ENCODE measurements around the gene CLIP4.
"Not testable (repeated sequence)": the region's sequence is repeated elsewhere in the genome, so short reads cannot be mapped to it uniquely, and the experiment has no call there.

The CLIP4 gene

DNA sequence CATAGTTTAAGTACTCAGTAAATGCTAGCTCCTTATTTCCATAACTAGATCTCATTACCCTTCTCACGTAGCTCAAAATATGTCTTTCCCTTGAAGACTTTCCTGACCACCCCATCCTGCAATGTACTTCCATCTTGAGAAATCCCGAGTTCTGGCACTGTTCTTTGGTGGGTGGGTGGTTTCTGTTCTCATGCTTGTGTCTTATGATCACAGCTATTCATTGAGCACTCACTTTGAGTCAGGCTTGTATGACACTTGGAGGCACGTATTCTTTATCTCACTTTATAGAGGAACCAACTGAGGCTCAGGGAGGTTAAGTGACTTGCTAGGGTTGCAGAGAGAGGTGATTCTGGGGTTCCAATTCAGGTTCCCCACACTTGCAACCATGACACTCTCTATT lies 9.0 kb upstream of the CLIP4 start:
- no peaks in the 10 kb centered on the region for H3K4me1 ChIP-seq (ENCODE audit: control insufficient read depth, insufficient read depth, low read length)
- no peak overlapping the region for H3K4me3 ChIP-seq (ENCODE audit: low read depth, low read length)
- H3K36me3 ChIP-seq (ENCODE audit: control insufficient read depth, insufficient read depth, low read length), result no peaks in the 10 kb centered on the region
- peaks cover 3% of the 10 kb centered on the region for H3K27me3 ChIP-seq (ENCODE audit: control insufficient read depth, insufficient read depth, low read length)
- H3K9me3 ChIP-seq (ENCODE audit: control insufficient read depth, insufficient read depth, low read length), result no peaks in the 10 kb centered on the region
- H3K9ac ChIP-seq (ENCODE audit: low read depth, low read length), result no peak overlapping the region

DNA sequence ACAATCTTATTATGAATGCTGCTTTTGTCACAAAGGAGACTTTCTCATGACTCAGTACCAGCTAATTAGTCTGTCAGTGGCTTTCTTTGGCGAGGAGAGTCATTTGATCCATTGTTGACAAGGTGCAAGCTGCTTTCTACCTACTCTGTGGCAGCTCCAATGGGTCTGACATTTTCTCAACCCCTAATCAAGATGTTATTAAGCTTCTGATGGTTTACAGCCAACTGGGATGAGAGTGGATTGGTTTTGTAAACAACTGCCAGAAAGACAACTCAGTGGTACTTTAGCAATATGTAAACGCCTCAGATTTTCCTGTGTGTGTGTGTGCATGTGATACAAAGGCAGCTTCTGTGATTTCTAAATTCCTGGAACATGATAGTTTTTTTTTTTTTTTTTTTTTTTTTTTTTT lies 8.2 kb upstream of the CLIP4 start:
- Histone ChIP-seq H3K4me1 (ENCODE audit: control insufficient read depth, insufficient read depth, low read length) (no peaks in the 10 kb centered on the region), H3K4me3 (ENCODE audit: low read depth, low read length) (no peak overlapping the region), H3K27me3 (ENCODE audit: control insufficient read depth, insufficient read depth, low read length) (peaks cover 5% of the 10 kb centered on the region), H3K9me3 (ENCODE audit: control insufficient read depth, insufficient read depth, low read length) (no peaks in the 10 kb centered on the region), H3K9ac (ENCODE audit: low read depth, low read length) (no peak overlapping the region), H3K36me3 (ENCODE audit: control insufficient read depth, insufficient read depth, low read length) (no peaks in the 10 kb centered on the region)

DNA sequence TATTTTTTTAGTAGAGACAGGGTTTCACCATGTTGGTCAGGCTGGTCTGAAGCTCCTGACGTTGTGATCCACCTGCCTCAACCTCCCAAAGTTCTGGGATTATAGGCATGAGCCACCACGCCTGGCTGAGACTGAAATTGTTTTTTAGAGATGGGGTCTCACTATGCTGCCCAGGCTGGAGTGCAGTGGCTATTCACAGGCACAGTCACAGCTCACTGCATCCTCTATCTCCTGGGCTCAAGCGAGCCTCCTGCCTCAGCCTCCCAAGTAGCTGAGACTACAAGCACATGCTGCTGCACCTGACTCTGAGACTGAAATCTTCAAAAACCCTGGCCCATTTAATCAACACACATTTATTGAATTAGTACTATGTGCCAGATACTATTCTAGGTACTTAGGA lies 7.7 kb upstream of the CLIP4 start:
- H3K9me3 ChIP-seq (ENCODE audit: control insufficient read depth, insufficient read depth, low read length); H3K36me3 ChIP-seq (ENCODE audit: control insufficient read depth, insufficient read depth, low read length); H3K4me1 ChIP-seq (ENCODE audit: control insufficient read depth, insufficient read depth, low read length); H3K4me3 ChIP-seq (ENCODE audit: low read depth, low read length); H3K9ac ChIP-seq (ENCODE audit: low read depth, low read length): not testable (repeated sequence)
- peaks cover 10% of the 10 kb centered on the region for H3K27me3 ChIP-seq (ENCODE audit: control insufficient read depth, insufficient read depth, low read length)

DNA sequence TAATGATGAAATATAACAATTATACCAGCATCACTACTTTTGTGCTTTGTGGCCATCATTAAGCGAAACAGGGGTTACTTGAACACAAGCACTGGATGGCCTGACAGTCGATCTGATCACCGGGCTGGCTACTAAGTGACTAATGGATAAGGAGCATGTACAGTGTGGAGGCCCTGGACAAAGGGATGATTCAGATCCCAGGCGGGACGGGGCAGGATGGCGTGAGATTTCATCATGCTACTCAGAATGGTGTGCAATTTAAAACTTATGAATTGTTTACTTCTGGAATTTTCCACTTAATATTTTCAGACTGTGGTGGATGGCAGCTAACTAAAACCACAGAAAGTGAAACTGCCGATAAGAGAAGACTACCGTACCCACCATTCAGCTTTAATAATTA lies 7.0 kb upstream of the CLIP4 start:
- no peak overlapping the region for H3K4me3 ChIP-seq (ENCODE audit: low read depth, low read length)
- H3K27me3 ChIP-seq (ENCODE audit: control insufficient read depth, insufficient read depth, low read length), result peaks cover 17% of the 10 kb centered on the region
- no peaks in the 10 kb centered on the region for H3K9me3 ChIP-seq (ENCODE audit: control insufficient read depth, insufficient read depth, low read length)
- H3K4me1 ChIP-seq (ENCODE audit: control insufficient read depth, insufficient read depth, low read length), result no peaks in the 10 kb centered on the region
- H3K9ac ChIP-seq (ENCODE audit: low read depth, low read length), result no peak overlapping the region
- H3K36me3 ChIP-seq (ENCODE audit: control insufficient read depth, insufficient read depth, low read length), result no peaks in the 10 kb centered on the region

DNA sequence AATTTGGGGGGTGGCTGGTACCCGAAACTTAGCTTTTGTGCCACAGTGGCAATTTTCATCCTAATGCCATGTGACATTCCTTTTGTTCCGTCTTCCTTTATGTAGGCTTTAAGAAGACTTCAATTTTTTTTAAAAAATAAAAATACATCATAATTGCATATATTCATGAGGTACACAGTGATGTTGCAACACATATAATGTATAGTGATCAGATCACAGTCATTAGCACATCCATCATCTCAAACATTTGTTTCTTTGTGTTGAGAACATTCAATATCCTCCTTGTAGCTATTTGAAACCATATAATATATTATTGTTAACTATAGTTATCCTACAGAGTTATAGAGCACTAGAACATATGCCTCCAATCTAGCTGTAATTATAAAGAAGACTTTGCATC lies 6.0 kb upstream of the CLIP4 start:
- Histone ChIP-seq H3K9me3 (ENCODE audit: control insufficient read depth, insufficient read depth, low read length) (no peaks in the 10 kb centered on the region), H3K4me1 (ENCODE audit: control insufficient read depth, insufficient read depth, low read length) (no peaks in the 10 kb centered on the region), H3K4me3 (ENCODE audit: low read depth, low read length) (no peak overlapping the region), H3K36me3 (ENCODE audit: control insufficient read depth, insufficient read depth, low read length) (no peaks in the 10 kb centered on the region), H3K27me3 (ENCODE audit: control insufficient read depth, insufficient read depth, low read length) (peaks cover 27% of the 10 kb centered on the region), H3K9ac (ENCODE audit: low read depth, low read length) (no peak overlapping the region)

DNA sequence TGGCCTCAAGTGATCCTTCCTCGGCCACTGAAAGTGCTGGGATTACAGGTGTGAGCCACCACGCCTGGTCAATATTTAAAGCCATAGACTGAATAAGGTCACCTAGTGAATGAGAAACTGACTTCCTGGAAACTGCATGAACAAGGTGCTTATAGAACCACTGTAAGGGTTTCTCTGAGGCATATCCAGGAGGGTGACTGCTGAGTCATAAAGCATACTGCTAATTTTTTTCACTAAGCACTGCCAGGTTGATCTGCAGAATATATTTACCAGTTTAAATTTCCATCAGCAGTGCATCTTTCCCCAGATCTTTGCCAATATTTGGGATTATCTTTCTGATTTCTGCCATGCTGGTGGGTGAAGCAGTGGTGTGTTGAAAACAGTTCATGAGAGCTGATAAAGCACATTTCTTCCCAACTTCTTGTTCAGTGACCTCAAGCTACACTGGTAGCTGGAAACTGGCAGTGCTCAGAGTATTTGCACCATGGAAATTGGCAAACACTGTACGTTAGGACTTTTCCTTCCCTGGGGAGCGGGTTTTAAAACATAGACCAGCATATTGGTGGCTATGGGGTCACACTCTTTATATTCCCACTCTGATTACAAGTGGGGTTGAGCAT lies 4.2 kb upstream of the CLIP4 start:
- Histone ChIP-seq H3K4me3 (ENCODE audit: low read depth, low read length) (no peak overlapping the region), H3K27me3 (ENCODE audit: control insufficient read depth, insufficient read depth, low read length) (peaks cover 40% of the 10 kb centered on the region), H3K9me3 (ENCODE audit: control insufficient read depth, insufficient read depth, low read length) (no peaks in the 10 kb centered on the region), H3K9ac (ENCODE audit: low read depth, low read length) (no peak overlapping the region), H3K36me3 (ENCODE audit: control insufficient read depth, insufficient read depth, low read length) (no peaks in the 10 kb centered on the region), H3K4me1 (ENCODE audit: control insufficient read depth, insufficient read depth, low read length) (no peaks in the 10 kb centered on the region)

DNA sequence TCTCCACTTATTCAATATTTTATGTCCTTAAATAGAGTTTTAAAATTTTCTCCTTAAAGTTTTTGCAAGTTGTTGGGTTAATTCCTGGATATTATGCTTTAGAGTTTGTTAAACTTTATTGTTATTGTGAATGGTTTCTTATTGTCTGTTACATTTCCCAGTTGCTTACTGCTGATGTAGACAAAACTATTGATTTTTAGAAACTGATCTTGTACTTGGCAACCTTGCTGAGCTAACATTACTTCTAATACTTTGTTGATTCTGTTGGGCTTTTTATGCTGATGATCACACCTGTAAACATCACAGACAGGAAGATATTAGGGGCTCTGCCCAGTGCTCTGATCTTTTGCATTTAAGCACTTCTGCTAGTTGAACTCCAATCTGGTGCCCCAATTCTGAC lies 2.8 kb upstream of the CLIP4 start:
- Histone ChIP-seq H3K27me3 (ENCODE audit: control insufficient read depth, insufficient read depth, low read length) (peaks cover 53% of the 10 kb centered on the region), H3K36me3 (ENCODE audit: control insufficient read depth, insufficient read depth, low read length) (no peaks in the 10 kb centered on the region), H3K9ac (ENCODE audit: low read depth, low read length) (no peak overlapping the region), H3K9me3 (ENCODE audit: control insufficient read depth, insufficient read depth, low read length) (no peaks in the 10 kb centered on the region), H3K4me3 (ENCODE audit: low read depth, low read length) (no peak overlapping the region), H3K4me1 (ENCODE audit: control insufficient read depth, insufficient read depth, low read length) (no peaks in the 10 kb centered on the region)

DNA sequence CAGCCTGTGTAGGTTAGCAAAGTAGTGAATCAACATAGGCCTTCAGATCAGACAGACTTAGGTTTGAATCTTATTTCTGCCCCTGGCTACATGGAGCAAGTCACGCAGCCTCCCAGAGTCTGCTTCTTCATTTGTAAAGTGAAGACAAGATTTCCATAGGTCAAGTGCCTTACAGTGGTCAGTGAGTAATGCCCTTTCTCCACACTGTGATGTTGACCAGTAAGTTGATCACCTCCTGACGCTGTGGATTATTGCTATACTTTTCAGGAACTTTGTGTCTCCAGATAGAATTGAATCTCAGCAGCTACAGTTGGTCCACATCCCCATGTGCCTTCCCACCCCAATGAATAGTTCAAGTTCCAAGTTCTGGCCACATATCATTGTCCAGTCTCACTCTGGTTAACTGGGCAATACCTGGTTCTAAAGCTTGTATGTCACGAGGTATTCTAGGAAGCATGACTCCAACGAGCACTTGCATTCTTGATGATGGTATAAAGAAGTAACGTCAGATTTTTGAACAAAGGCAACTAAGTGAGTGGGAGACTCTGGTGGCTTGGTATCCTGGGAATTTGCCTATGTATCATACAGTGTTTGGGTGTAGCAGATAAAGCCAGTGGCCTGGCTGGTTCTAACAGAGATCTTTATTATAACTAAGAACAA lies 2.1 kb upstream of the CLIP4 start:
- no peaks in the 10 kb centered on the region for H3K36me3 ChIP-seq (ENCODE audit: control insufficient read depth, insufficient read depth, low read length)
- H3K9ac ChIP-seq (ENCODE audit: low read depth, low read length), result no peak overlapping the region
- H3K9me3 ChIP-seq (ENCODE audit: control insufficient read depth, insufficient read depth, low read length), result no peaks in the 10 kb centered on the region
- H3K27me3 ChIP-seq (ENCODE audit: control insufficient read depth, insufficient read depth, low read length), result peaks cover 60% of the 10 kb centered on the region
- no peaks in the 10 kb centered on the region for H3K4me1 ChIP-seq (ENCODE audit: control insufficient read depth, insufficient read depth, low read length)
- H3K4me3 ChIP-seq (ENCODE audit: low read depth, low read length), result no peak overlapping the region

DNA sequence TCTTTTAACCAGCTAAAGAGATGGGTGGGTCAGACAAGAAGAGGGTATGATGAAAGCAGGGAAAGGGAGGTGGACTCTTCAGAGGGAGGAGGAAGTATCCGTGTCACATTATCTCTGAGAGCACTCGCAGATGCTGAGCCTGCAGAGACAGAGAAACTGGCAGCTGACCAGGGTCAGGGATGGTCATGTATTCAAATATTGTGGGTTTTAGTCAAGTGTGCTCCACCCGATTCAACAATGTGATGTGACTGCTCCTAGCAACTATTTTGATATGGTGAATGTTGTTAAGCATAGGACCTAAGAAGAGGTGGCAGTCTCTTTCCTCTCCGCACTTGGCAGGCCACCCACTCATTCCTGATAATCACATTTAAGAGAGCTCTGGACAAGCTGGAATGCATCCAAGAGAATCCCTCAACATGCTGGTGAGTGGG lies 1.3 kb upstream of the CLIP4 start:
- no peak overlapping the region for H3K4me3 ChIP-seq (ENCODE audit: low read depth, low read length)
- no peak overlapping the region for H3K9ac ChIP-seq (ENCODE audit: low read depth, low read length)
- H3K4me1 ChIP-seq (ENCODE audit: control insufficient read depth, insufficient read depth, low read length), result no peaks in the 10 kb centered on the region
- no peaks in the 10 kb centered on the region for H3K9me3 ChIP-seq (ENCODE audit: control insufficient read depth, insufficient read depth, low read length)
- peaks cover 61% of the 10 kb centered on the region for H3K27me3 ChIP-seq (ENCODE audit: control insufficient read depth, insufficient read depth, low read length)
- no peaks in the 10 kb centered on the region for H3K36me3 ChIP-seq (ENCODE audit: control insufficient read depth, insufficient read depth, low read length)

DNA sequence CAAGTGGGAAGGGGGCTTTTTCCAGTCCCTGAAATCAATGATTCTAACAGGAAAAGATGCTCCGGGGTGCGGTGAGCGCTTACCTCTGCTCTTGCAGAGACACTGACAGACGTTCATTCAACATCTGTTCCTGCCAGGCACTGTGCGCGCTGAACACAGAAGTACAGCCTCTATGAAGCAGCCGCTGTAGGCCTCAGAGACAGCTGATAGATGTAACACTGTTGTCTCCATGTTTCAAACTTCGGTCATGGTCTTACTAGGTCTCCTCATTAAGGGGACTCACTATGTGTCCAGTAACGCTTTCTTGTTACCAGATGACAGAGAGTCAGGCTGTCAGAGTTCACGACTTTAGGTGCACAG lies 649 bp upstream of the CLIP4 start:
- Histone ChIP-seq H3K36me3 (ENCODE audit: control insufficient read depth, insufficient read depth, low read length) (no peaks in the 10 kb centered on the region), H3K9ac (ENCODE audit: low read depth, low read length) (no peak overlapping the region), H3K9me3 (ENCODE audit: control insufficient read depth, insufficient read depth, low read length) (no peaks in the 10 kb centered on the region), H3K27me3 (ENCODE audit: control insufficient read depth, insufficient read depth, low read length) (peaks cover 61% of the 10 kb centered on the region), H3K4me1 (ENCODE audit: control insufficient read depth, insufficient read depth, low read length) (no peaks in the 10 kb centered on the region), H3K4me3 (ENCODE audit: low read depth, low read length) (peak overlapping the region; percentile 33)

DNA sequence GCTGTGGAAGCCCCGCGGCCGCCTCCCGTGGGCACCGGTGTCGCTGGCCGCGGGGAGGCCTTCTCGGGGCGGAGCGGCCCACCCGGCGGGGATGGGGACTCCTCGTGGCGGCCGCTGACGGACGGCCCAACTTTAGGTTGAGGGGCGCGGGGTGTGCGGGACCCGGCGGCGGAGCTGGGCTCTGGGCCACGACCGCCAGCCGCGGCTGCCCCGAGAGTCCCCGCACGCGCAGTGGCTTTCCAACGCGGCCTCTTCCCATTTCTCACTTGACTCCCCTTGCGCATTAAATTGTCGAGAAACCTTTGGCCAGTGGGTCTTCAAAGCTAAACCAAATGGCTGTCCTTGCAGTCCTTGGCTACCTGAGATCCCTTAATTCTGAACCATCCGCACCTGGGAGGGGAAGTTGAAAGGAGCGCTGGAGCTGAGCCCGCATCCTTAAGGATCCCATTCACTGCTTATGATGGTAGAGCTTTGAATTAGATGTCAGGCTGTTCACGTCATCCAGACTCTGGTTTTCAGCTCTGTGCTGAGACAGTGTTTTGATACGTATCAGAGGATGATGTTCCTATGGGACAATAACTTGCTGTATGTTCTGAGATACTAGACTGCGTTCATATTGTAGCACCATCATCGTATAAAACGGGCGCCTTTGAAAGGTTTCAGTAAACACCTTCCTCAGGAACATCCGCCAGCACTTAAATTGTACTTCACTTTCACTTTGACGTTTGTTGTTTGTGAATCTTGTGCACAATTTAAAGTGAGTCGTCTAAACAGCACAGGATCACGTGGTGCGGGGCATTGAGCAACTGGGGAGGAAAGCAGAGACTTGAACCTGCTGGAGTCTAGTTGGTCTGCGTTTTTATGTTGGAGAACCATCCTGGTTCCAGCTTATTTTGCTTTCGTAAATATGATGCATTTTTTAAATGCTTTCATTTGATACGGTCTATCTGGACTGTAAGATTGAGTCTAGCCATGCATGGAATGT lies 874 bp downstream of the CLIP4 start:
- H3K36me3 ChIP-seq (ENCODE audit: control insufficient read depth, insufficient read depth, low read length), result no peaks in the 10 kb centered on the region
- H3K4me3 ChIP-seq (ENCODE audit: low read depth, low read length), result peak overlapping the region; percentile 65
- H3K9ac ChIP-seq (ENCODE audit: low read depth, low read length), result no peak overlapping the region
- H3K27me3 ChIP-seq (ENCODE audit: control insufficient read depth, insufficient read depth, low read length), result peaks cover 59% of the 10 kb centered on the region
- no peaks in the 10 kb centered on the region for H3K9me3 ChIP-seq (ENCODE audit: control insufficient read depth, insufficient read depth, low read length)
- H3K4me1 ChIP-seq (ENCODE audit: control insufficient read depth, insufficient read depth, low read length), result no peaks in the 10 kb centered on the region

Measured in iPS-15b (cell line).